ENCODE data around the gene PFAS. TPM values are rescaled to one million over a fixed set of nuclear protein-coding genes. Genes with fewer than 3 reads are reported as not detected.

PFAS gene
- total RNA-seq, 4 donors from 2014 or later = 2.6 to 8.4 (median 6.5) TPM

DNA sequence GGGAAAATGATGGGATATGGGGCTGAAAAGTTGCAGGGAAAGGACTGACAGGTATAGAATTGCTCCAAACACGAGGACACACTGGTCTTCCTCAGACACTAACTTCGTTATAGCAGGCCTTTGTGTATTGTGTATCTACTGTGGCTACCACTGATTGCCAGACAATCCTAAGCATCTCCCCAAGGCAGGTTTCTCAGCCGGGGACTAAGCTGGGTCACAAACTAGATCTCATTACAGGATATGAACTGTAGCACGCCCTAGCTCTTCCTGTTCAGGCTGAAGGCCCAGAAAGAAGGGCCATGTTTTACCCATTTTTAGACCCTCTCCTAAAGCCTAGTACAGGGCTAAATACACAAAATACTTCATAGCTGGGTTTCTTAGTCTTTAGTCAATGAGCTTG is 34.3 kb downstream of the PFAS start:
- in situ Hi-C loops (cut with MboI; ENCODE audit: low sequenced_read_pairs in 4 of 4) (loop anchor here in 1 of 4 donors (25.0 kb wide), 1 partner anchor 196 kb away; the partner anchor contains the start of gene ALOX12B), intact Hi-C loops (cut with DNase I; ENCODE audit: low total_unique reads) (no loop called here)
- Histone ChIP-seq H3K4me1 (peaks cover 9 to 17% of the 10 kb centered on the region in 2 donors), H3K36me3 (no peaks in the 10 kb centered on the region), H3K4me3 (no peak overlapping the region), H3K27me3 (no peaks in the 10 kb centered on the region), H3K9me3 (no peaks in the 10 kb centered on the region), H3K27ac (no peak overlapping the region)
- TF ChIP-seq POLR2A (IDR thresholded peaks at IDR 0.05) = no peak
- TF ChIP-seq, protein P1, sequence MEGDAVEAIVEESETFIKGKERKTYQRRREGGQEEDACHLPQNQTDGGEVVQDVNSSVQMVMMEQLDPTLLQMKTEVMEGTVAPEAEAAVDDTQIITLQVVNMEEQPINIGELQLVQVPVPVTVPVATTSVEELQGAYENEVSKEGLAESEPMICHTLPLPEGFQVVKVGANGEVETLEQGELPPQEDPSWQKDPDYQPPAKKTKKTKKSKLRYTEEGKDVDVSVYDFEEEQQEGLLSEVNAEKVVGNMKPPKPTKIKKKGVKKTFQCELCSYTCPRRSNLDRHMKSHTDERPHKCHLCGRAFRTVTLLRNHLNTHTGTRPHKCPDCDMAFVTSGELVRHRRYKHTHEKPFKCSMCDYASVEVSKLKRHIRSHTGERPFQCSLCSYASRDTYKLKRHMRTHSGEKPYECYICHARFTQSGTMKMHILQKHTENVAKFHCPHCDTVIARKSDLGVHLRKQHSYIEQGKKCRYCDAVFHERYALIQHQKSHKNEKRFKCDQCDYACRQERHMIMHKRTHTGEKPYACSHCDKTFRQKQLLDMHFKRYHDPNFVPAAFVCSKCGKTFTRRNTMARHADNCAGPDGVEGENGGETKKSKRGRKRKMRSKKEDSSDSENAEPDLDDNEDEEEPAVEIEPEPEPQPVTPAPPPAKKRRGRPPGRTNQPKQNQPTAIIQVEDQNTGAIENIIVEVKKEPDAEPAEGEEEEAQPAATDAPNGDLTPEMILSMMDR (IDR thresholded peaks at IDR 0.05 in 4 of 5, conservative IDR thresholded peaks at IDR 0.05 in 1 of 5) = no peak
- ATAC-seq = no peak
- no peak for DNase-seq

GRCh38 chr17:8284126-8284525 is 35.0 kb downstream of the PFAS start:
- in situ Hi-C loops (cut with MboI; ENCODE audit: low sequenced_read_pairs in 4 of 4) (loop anchor here in 1 of 4 donors (25.0 kb wide), 1 partner anchor 197 kb away; the partner anchor contains the start of gene ALOX12B), intact Hi-C loops (cut with DNase I; ENCODE audit: low total_unique reads) (no loop called here)
- TF ChIP-seq, protein P1 (IDR thresholded peaks at IDR 0.05 in 4 of 5, conservative IDR thresholded peaks at IDR 0.05 in 1 of 5) = no peak
- no peak for TF ChIP-seq POLR2A (IDR thresholded peaks at IDR 0.05)
- H3K36me3 ChIP-seq = no peaks in the 10 kb centered on the region
- no peak for ATAC-seq
- H3K4me3 ChIP-seq = no peak overlapping the region
- peaks cover 10 to 19% of the 10 kb centered on the region in 2 donors for H3K4me1 ChIP-seq
- no peaks in the 10 kb centered on the region for H3K27me3 ChIP-seq
- no peak for DNase-seq
- no peak overlapping the region for H3K27ac ChIP-seq
- H3K9me3 ChIP-seq = no peaks in the 10 kb centered on the region

DNA sequence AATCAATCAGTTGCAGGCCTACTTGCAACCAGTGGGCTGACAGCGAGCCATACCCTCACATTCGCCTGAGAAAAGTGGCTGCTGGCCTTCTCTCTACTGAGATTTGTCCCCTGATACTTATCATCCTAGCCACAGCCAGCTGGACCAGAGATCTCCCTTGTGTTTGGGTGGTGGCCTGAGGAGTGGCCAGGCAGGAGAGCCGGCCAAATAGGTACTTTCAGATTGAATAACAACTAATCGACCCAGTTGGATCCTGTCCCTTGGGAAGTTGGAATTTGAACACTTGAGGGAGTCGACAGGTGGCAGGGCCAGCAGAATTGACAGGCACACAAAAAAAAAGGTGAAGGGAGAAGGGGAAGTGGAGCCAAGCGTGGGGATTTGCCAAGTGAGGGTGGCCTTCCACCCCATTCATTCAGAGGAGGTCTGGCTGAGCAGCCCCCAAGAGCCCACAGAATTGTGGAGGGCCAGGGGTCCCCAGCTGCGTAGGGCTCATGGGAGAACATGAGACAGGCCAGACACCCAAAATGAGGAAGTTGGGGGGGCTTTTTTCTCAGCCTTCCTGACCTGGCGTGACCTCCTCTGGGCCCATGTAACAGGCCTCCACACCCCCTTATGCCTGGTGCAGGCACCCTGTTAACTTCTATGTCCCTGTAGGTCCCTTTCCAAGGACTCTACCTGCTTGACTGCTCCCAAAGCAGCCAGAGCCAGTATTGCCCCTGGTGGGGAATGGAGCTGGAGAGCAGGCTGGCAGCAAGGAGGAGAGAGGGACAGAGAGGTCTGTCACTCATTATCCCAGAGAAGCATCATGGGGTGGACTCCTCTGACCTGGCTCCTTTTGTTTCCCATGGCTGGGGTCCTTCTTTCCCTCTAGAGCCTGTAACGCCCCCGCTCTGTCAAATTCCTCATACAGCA is 36.4 kb downstream of the PFAS start:
- intact Hi-C loops (cut with DNase I; ENCODE audit: low total_unique reads) = loop anchor here (5.0 kb wide), 1 partner anchor 83 kb away; no protein-coding TSS in a partner anchor
- Histone ChIP-seq H3K9me3 (no peaks in the 10 kb centered on the region), H3K4me1 (peaks cover 16 to 24% of the 10 kb centered on the region in 2 donors), H3K27me3 (no peaks in the 10 kb centered on the region), H3K4me3 (no peak overlapping the region), H3K27ac (no peak overlapping the region), H3K36me3 (no peaks in the 10 kb centered on the region)
- DNase-seq = no peak
- in situ Hi-C loops (cut with MboI; ENCODE audit: low sequenced_read_pairs in 4 of 4) = loop anchor here in 1 of 4 donors (25.0 kb wide), 1 partner anchor 198 kb away; the partner anchor contains the start of gene ALOX12B
- TF ChIP-seq POLR2A (IDR thresholded peaks at IDR 0.05) = no peak
- TF ChIP-seq, protein P1 (IDR thresholded peaks at IDR 0.05 in 4 of 5, conservative IDR thresholded peaks at IDR 0.05 in 1 of 5) = no peak
- no peak for ATAC-seq

GRCh38 chr17:8287651-8288335 is 38.7 kb downstream of the PFAS start:
- Histone ChIP-seq H3K4me3 (peak overlapping the region; percentile 74 to 100 (median 96)), H3K27me3 (no peaks in the 10 kb centered on the region), H3K36me3 (no peaks in the 10 kb centered on the region), H3K27ac (peak overlapping the region; percentile 89 to 100 (median 100)), H3K9me3 (no peaks in the 10 kb centered on the region), H3K4me1 (peaks cover 16 to 24% of the 10 kb centered on the region in 2 donors)
- in situ Hi-C loops (cut with MboI; ENCODE audit: low sequenced_read_pairs in 4 of 4) = loop anchor here in 1 of 4 donors (25.0 kb wide), 1 partner anchor 200 kb away; the partner anchor contains the start of gene ALOX12B
- ATAC-seq (no peak), DNase-seq (no peak)
- intact Hi-C loops (cut with DNase I; ENCODE audit: low total_unique reads) = loop anchor here (1.0 to 5.0 kb wide), 3 partner anchors 38 to 85 kb away; partner anchors contain the start of gene PFAS
- TF ChIP-seq, protein P1 (IDR thresholded peaks at IDR 0.05 in 4 of 5, conservative IDR thresholded peaks at IDR 0.05 in 1 of 5) = no peak
- TF ChIP-seq POLR2A (IDR thresholded peaks at IDR 0.05) = no peak
